OCI-LY7 (cell line): Measurements from ENCODE around the gene CTSZ. TPM values are rescaled to one million over a fixed set of nuclear protein-coding genes. Genes with fewer than 3 reads are reported as not detected.
A peak's percentile ranks its signal among the peaks of the same experiment; 100 is the strongest.

Experiments used
- BruUV-seq: library from RNA; stranded (reverse); fragments of 400-500 nt; replicated peaks from 2 replicates; lab custom pipeline; 2021; lab: Mats Ljungman, UMichigan
- CTCF ChIA-PET: fragments of 300-600 bp; sonication (Branson Sonifier 250); formaldehyde crosslinking; loops from one replicate; lab custom pipeline; 2022; ENCODE audit warnings: antibody characterized with exemption; ENCODE audit not compliant: unreplicated experiment; lab: Charles Lee
- POLR2A ChIA-PET: fragments of 300-600 bp; sonication (Branson Sonifier 250); formaldehyde crosslinking; loops from one replicate; lab custom pipeline; 2022; ENCODE audit warnings: antibody characterized with exemption; lab: Charles Lee
- DNase-seq: peaks from one replicate; pipeline ENCODE4 v3.0.0-alpha.2; 2015; ENCODE audit warnings: low spot score
- H2AFZ ChIP-seq: fragments of 200-600 bp; sonication (generic), shearing (Covaris generic); 2 replicates; pipeline ENCODE4 v1.6.1; 2014; ENCODE audit warnings: mild to moderate bottlenecking, antibody characterized with exemption, low read length, moderate library complexity
- H3K27ac ChIP-seq: fragments of 200-600 bp; sonication (generic); 2 replicates; pipeline ENCODE4 v1.5.1; 2014; ENCODE audit warnings: mixed run types, low read depth, mild to moderate bottlenecking, moderate library complexity, low read length, inconsistent platforms; ENCODE audit not compliant: poor library complexity, severe bottlenecking
- H3K36me3 ChIP-seq: fragments of 200-600 bp; sonication (generic); 2 replicates; pipeline ENCODE4 v1.6.1; 2014; ENCODE audit warnings: mild to moderate bottlenecking, antibody characterized with exemption, low read length, moderate library complexity, mixed read lengths; ENCODE audit not compliant: insufficient read depth
- H3K4me1 ChIP-seq: fragments of 200-600 bp; sonication (generic); 2 replicates; pipeline ENCODE4 v1.5.1; 2014; ENCODE audit warnings: mild to moderate bottlenecking, low read length; ENCODE audit not compliant: insufficient read depth, poor library complexity, severe bottlenecking
- H3K4me2 ChIP-seq: fragments of 200-600 bp; sonication (generic); 2 replicates; pipeline ENCODE4 v1.6.1; 2014; ENCODE audit warnings: mild to moderate bottlenecking, low read length
- H3K4me3 ChIP-seq: fragments of 200-600 bp; sonication (generic); 2 replicates; pipeline ENCODE4 v1.5.1; 2014; ENCODE audit warnings: mild to moderate bottlenecking, low read depth, low read length; ENCODE audit not compliant: poor library complexity, severe bottlenecking
- H3K79me2 ChIP-seq: fragments of 200-600 bp; sonication (generic); 2 replicates; pipeline ENCODE4 v1.6.1; 2016; ENCODE audit warnings: low read depth, mild to moderate bottlenecking, low read length, moderate library complexity, mixed read lengths; ENCODE audit not compliant: insufficient read depth
- H3K9me2 ChIP-seq: fragments of 200-600 bp; sonication (generic); 2 replicates; pipeline ENCODE4 v1.6.1; 2016; ENCODE audit warnings: mild to moderate bottlenecking, low read length, mixed read lengths; ENCODE audit not compliant: insufficient read depth
- H3K9me3 ChIP-seq: fragments of 200-600 bp; sonication (generic); 2 replicates; pipeline ENCODE4 v1.6.1; 2014; ENCODE audit warnings: mild to moderate bottlenecking, mixed run types, low read length, mixed read lengths
- H4K20me1 ChIP-seq: fragments of 200-600 bp; sonication (generic); 2 replicates; pipeline ENCODE4 v1.6.1; 2014; ENCODE audit warnings: mild to moderate bottlenecking, antibody characterized with exemption, low read length, moderate library complexity, mixed read lengths; ENCODE audit not compliant: insufficient read depth
- CTCF ChIP-seq: fragments of 200-600 bp; sonication (generic); conservative IDR thresholded peaks from 2 replicates; pipeline ENCODE4 v1.5.1; 2014; ENCODE audit warnings: mild to moderate bottlenecking, antibody characterized with exemption, low read length, moderate library complexity, mixed read lengths
- EZH2phosphoT487 ChIP-seq: fragments of 200-600 bp; sonication (generic); IDR thresholded peaks from 2 replicates; pipeline ENCODE4 v1.6.1; 2018; ENCODE audit warnings: low read depth, borderline replicate concordance, mild to moderate bottlenecking, mixed run types, antibody characterized with exemption, low read length, moderate library complexity, mixed read lengths
- intact Hi-C: fragments of 100-400 bp; cut with micrococcal nuclease; formaldehyde crosslinking; loops from one replicate; pipeline ENCODE4 v1.10.0; 2022; ENCODE audit not compliant: unreplicated experiment
- total RNA-seq, 2 experiments: library from RNA; depleted of rRNA in 1 of 2; stranded (reverse); fragments of >200 nt in 1 of 2; shearing (Covaris generic) in 1 of 2; gene quantifications; 2 replicates each; pipeline ENCODE4 v1.2.3, GENCODE V29; 2014 to 2022

Gene CTSZ
- total RNA-seq, 2 experiments from 2014 or later, result 50.5 to 114 TPM

- no peaks in the 10 kb centered on the region for H3K9me2 ChIP-seq
- H4K20me1 ChIP-seq, result peaks cover 35% of the 10 kb centered on the region
- H3K4me2 ChIP-seq, result peak overlapping the region; percentile 73
- ChIA-PET CTCF (no interaction called here), POLR2A (interaction anchor here (0.6 to 4.3 kb wide), 9 partner anchors 9 to 51 kb away, joined by 3 to 32 read pairs (median 8); partner anchors contain the start of genes PRELID3B and TUBB1)
- intact Hi-C loops, result loop anchor here (1.0 to 5.0 kb wide), 3 partner anchors 25 to 140 kb away; partner anchors contain the start of gene CTSZ
- H3K4me1 ChIP-seq, result peaks cover 49% of the 10 kb centered on the region
- H3K36me3 ChIP-seq, result peaks cover 87% of the 10 kb centered on the region
- H2AFZ ChIP-seq, result no peak overlapping the region; the same call in 1 of the 2 replicates
- BruUV-seq, result TSS peak; percentile 98
- H3K4me3 ChIP-seq, result peak overlapping the region; percentile 76
- H3K79me2 ChIP-seq, result peaks cover 64% of the 10 kb centered on the region
- no peak for TF ChIP-seq EZH2phosphoT487
- TF ChIP-seq CTCF, result peak; percentile 56
- H3K27ac ChIP-seq, result peak overlapping the region; percentile 72
- no peak for DNase-seq
- no peaks in the 10 kb centered on the region for H3K9me3 ChIP-seq
Measured at GRCh38 chr20:59032713-59033059, 25.6 kb upstream of the CTSZ start.

GRCh38 chr20:59032023-59032712 is 25.1 kb upstream of the CTSZ start, which contains the start of gene ATP5F1E:
ATP5F1E (minus strand) TSS chr20:59032335; CDS start chr20:59032251, 84 bp downstream.
- TF ChIP-seq EZH2phosphoT487 (no peak), CTCF (no peak)
- BruUV-seq, result no TSS peak
- peak within 1 kb of the TSS; percentile 97 for H3K4me2 ChIP-seq
- no peak within 1 kb of the TSS; the same call in 1 of the 2 replicates for H2AFZ ChIP-seq
- no peaks in the 10 kb centered on the region for H3K9me2 ChIP-seq
- no peaks in the 10 kb centered on the region for H3K9me3 ChIP-seq
- POLR2A ChIA-PET, result interaction anchor here (0.6 to 4.3 kb wide), 16 partner anchors 9 to 381 kb away, joined by 3 to 32 read pairs (median 5); partner anchors contain the start of genes PRELID3B and TUBB1
- peaks cover 38% of the 10 kb centered on the region for H4K20me1 ChIP-seq
- peaks cover 49% of the 10 kb centered on the region for H3K4me1 ChIP-seq
- DNase-seq, result peak; percentile 97
- peak within 1 kb of the TSS; percentile 72 for H3K27ac ChIP-seq
- intact Hi-C loops, result loop anchor here (1.0 to 5.0 kb wide), 3 partner anchors 25 to 139 kb away; partner anchors contain the start of gene CTSZ
- H3K79me2 ChIP-seq, result peaks cover 64% of the 10 kb centered on the region
- peak within 1 kb of the TSS; percentile 76 for H3K4me3 ChIP-seq
- CTCF ChIA-PET, result interaction anchor here (0.9 kb wide), 1 partner anchor 23 kb away, joined by 3 read pairs; no protein-coding TSS in a partner anchor
- H3K36me3 ChIP-seq, result peaks cover 87% of the 10 kb centered on the region
